ENCODE data around the gene WWC2. TPM values are rescaled to one million over a fixed set of nuclear protein-coding genes. Genes with fewer than 3 reads are reported as not detected.
A peak's percentile ranks its signal among the peaks of the same experiment; 100 is the strongest.

Gene WWC2
- total RNA-seq, 1 experiment from 2014 or later = 39.0 TPM

DNA sequence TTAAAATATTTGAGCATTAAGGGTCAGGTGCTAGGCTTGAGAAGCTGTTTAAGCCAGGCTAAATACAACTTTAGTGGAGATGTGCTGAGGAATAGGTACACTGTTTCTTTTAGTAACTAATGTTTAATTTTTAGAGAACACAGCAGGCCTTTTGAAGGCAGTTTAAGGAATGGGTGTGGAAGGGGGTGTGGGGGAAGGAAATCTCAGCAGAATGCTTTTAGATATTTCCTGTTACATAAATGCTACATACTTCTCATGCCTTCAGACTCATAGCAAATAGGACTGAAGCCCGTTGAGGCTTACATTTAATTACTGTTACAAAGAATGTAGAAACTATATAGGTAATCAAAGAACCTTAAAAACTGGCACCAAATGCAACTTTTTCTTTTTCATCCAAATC, 66.3 kb downstream of the WWC2 start:
- Mint-ChIP-seq H3K27ac (ENCODE audit: unreplicated experiment) (peak overlapping the region; percentile 80), H3K27me3 (ENCODE audit: unreplicated experiment) (no peaks in the 10 kb centered on the region), H3K36me3 (ENCODE audit: insufficient read depth, unreplicated experiment) (no peaks in the 10 kb centered on the region), H3K4me1 (ENCODE audit: low read depth, unreplicated experiment) (peaks cover 61% of the 10 kb centered on the region), H3K4me3 (ENCODE audit: low read depth, unreplicated experiment) (peak overlapping the region; percentile 39), H3K9me3 (ENCODE audit: low read depth, unreplicated experiment) (no peaks in the 10 kb centered on the region)
- TF ChIP-seq, protein P1, sequence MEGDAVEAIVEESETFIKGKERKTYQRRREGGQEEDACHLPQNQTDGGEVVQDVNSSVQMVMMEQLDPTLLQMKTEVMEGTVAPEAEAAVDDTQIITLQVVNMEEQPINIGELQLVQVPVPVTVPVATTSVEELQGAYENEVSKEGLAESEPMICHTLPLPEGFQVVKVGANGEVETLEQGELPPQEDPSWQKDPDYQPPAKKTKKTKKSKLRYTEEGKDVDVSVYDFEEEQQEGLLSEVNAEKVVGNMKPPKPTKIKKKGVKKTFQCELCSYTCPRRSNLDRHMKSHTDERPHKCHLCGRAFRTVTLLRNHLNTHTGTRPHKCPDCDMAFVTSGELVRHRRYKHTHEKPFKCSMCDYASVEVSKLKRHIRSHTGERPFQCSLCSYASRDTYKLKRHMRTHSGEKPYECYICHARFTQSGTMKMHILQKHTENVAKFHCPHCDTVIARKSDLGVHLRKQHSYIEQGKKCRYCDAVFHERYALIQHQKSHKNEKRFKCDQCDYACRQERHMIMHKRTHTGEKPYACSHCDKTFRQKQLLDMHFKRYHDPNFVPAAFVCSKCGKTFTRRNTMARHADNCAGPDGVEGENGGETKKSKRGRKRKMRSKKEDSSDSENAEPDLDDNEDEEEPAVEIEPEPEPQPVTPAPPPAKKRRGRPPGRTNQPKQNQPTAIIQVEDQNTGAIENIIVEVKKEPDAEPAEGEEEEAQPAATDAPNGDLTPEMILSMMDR (IDR thresholded peaks at IDR 0.05; ENCODE audit: unreplicated experiment) = no peak
- CTCF ChIA-PET = no interaction called here
- BruUV-seq (replicated peaks) = no TSS peak
- intact Hi-C loops (cut with micrococcal nuclease; ENCODE audit: unreplicated experiment) = no loop called here
- no peak for DNase-seq

DNA sequence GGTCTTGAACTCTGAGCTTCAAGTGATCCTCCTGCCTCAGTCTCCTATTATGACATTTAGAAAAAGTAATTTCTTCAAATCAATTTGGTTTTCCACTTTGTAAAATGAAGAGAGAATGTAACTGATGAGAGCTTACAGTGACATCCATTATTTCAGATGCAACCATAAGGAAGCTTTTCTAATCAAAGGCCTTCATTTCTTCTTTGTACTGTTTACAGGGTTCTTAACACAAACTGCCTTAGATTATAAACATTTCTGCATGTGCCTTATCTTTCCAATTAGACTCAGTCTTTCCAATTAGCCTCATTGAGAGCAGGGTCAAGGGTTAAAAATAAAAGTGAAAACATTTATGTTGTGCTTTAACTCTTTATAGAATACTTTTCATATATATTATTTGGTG, 71.8 kb downstream of the WWC2 start:
- DNase-seq = no peak
- Mint-ChIP-seq H3K36me3 (ENCODE audit: insufficient read depth, unreplicated experiment) (peaks cover 10% of the 10 kb centered on the region), H3K27me3 (ENCODE audit: unreplicated experiment) (no peaks in the 10 kb centered on the region), H3K4me1 (ENCODE audit: low read depth, unreplicated experiment) (peaks cover 63% of the 10 kb centered on the region), H3K27ac (ENCODE audit: unreplicated experiment) (no peak overlapping the region), H3K9me3 (ENCODE audit: low read depth, unreplicated experiment) (no peaks in the 10 kb centered on the region), H3K4me3 (ENCODE audit: low read depth, unreplicated experiment) (no peak overlapping the region)
- no TSS peak for BruUV-seq (replicated peaks)
- CTCF ChIA-PET = interaction anchor here (1.3 kb wide), 1 partner anchor 30 kb away, joined by 3 read pairs; no protein-coding TSS in a partner anchor
- intact Hi-C loops (cut with micrococcal nuclease; ENCODE audit: unreplicated experiment) = loop anchor here (5.0 kb wide), 2 partner anchors 69 to 71 kb away; no protein-coding TSS in a partner anchor
- TF ChIP-seq, protein P1 (IDR thresholded peaks at IDR 0.05; ENCODE audit: unreplicated experiment) = no peak

DNA sequence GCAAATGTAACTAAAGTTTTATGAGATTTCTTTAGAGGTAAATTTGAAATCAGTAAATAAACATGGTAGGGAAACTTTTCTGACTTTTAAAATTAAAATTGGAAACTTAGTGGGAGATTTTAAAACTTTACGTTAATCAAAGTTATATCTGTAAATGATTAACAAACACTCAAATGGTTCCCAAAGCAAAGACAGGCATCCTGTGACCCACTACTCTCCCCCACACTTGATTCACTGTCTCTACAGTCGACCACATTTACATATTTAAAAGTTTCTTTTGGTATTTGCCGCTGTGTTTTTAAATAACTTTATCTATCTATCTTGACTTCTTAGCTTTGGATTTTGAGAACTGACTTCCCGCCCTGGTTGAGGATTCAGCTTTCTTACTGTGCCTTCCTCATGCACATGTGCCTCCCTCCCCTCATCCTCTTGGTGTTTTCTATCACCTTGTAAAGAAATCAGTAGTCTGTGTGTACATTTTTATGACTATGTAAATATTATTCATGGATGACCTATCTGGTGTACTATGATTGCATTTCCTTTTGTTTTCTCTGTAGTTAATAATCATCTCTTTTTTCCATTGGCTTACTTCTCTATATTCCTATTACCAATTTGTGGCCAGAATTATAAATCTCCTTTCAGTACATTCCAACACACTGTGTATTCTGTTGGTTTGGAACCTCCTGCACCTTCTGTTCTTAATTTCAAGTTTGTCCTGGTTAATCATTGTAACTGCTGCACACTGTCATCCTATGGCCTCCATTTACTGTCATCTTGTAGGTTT, 72.6 kb downstream of the WWC2 start:
- no peaks in the 10 kb centered on the region for H3K27me3 Mint-ChIP-seq (ENCODE audit: unreplicated experiment)
- peaks cover 10% of the 10 kb centered on the region for H3K36me3 Mint-ChIP-seq (ENCODE audit: insufficient read depth, unreplicated experiment)
- peaks cover 59% of the 10 kb centered on the region for H3K4me1 Mint-ChIP-seq (ENCODE audit: low read depth, unreplicated experiment)
- peak overlapping the region; percentile 58 for H3K4me3 Mint-ChIP-seq (ENCODE audit: low read depth, unreplicated experiment)
- intact Hi-C loops (cut with micrococcal nuclease; ENCODE audit: unreplicated experiment) = loop anchor here (5.0 kb wide), 2 partner anchors 69 to 71 kb away; no protein-coding TSS in a partner anchor
- DNase-seq = no peak
- TF ChIP-seq, protein P1 (IDR thresholded peaks at IDR 0.05; ENCODE audit: unreplicated experiment) = no peak
- no TSS peak for BruUV-seq (replicated peaks)
- no peaks in the 10 kb centered on the region for H3K9me3 Mint-ChIP-seq (ENCODE audit: low read depth, unreplicated experiment)
- CTCF ChIA-PET = interaction anchor here (1.3 kb wide), 1 partner anchor 29 kb away, joined by 3 read pairs; no protein-coding TSS in a partner anchor
- H3K27ac Mint-ChIP-seq (ENCODE audit: unreplicated experiment) = peak overlapping the region; percentile 83

DNA sequence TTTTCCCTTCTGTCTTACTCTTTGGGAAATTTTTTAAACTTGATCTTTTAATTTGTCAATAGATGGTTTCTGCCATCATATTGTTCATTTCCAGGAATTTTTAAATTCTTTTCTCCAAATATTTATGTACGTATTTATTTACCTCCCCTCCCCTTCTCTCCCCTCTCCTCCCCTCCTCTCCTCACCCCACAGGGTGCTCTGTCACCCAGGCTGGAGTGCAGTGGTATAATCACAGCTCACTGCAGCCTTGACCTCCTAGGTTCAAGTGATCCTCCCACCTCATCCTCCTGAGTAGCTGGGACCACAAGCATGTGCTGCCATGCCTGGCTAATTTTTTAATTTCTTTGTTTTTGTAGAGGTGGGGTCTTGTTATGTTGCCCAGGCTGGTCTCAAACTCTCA, 73.8 kb downstream of the WWC2 start:
- CTCF ChIA-PET = no interaction called here

More for the DNA sequence above, 73.8 kb downstream of the WWC2 start:
- BruUV-seq (replicated peaks) = no TSS peak
- no peak for DNase-seq
- H3K9me3 Mint-ChIP-seq (ENCODE audit: low read depth, unreplicated experiment) = no peaks in the 10 kb centered on the region
- peak overlapping the region; percentile 68 for H3K4me3 Mint-ChIP-seq (ENCODE audit: low read depth, unreplicated experiment)
- peaks cover 53% of the 10 kb centered on the region for H3K4me1 Mint-ChIP-seq (ENCODE audit: low read depth, unreplicated experiment)
- intact Hi-C loops (cut with micrococcal nuclease; ENCODE audit: unreplicated experiment) = loop anchor here (5.0 kb wide), 2 partner anchors 69 to 71 kb away; no protein-coding TSS in a partner anchor
- peaks cover 10% of the 10 kb centered on the region for H3K36me3 Mint-ChIP-seq (ENCODE audit: insufficient read depth, unreplicated experiment)
- peak overlapping the region; percentile 83 for H3K27ac Mint-ChIP-seq (ENCODE audit: unreplicated experiment)
- H3K27me3 Mint-ChIP-seq (ENCODE audit: unreplicated experiment) = no peaks in the 10 kb centered on the region
- TF ChIP-seq, protein P1 (IDR thresholded peaks at IDR 0.05; ENCODE audit: unreplicated experiment) = no peak
